SK-N-SH treated with all-trans-retinoic acid at 6 μM for 48 hours (cell line): Measurements from ENCODE around the gene ADAM11.

Experiments
- ARNTL ChIP-seq: fragments of 450-650 bp; formaldehyde crosslinking; IDR thresholded peaks from 2 replicates; pipeline ENCODE4 v1.5.0; 2020; ENCODE audit warnings: low read depth, mild to moderate bottlenecking, moderate library complexity, borderline replicate concordance
- CSDC2 ChIP-seq: fragments of 250-450 bp; sonication (Bioruptor Pico); IDR thresholded peaks from 2 replicates; pipeline ENCODE4 v1.5.0; 2020; ENCODE audit warnings: mild to moderate bottlenecking, moderate library complexity
- GLIS3 ChIP-seq: fragments of 250-450 bp; sonication (Bioruptor Pico); IDR thresholded peaks from 2 replicates; pipeline ENCODE4 v1.5.0; 2020; ENCODE audit warnings: mild to moderate bottlenecking, moderate library complexity
- PATZ1 ChIP-seq: fragments of 250-450 bp; sonication (Bioruptor Pico); IDR thresholded peaks from 2 replicates; pipeline ENCODE4 v1.8.0; 2020; ENCODE audit warnings: mild to moderate bottlenecking, moderate library complexity, borderline replicate concordance
- TCF4 ChIP-seq: fragments of 250-450 bp; sonication (Bioruptor Pico); IDR thresholded peaks from 2 replicates; pipeline ENCODE4 v1.8.0; 2021; ENCODE audit warnings: mild to moderate bottlenecking, moderate library complexity, borderline replicate concordance
- TSHZ2 ChIP-seq: fragments of 250-450 bp; sonication (Bioruptor Pico); IDR thresholded peaks from 2 replicates; pipeline ENCODE4 v1.5.0; 2020; ENCODE audit warnings: mild to moderate bottlenecking, moderate library complexity
- ZFP30 ChIP-seq: fragments of 450-650 bp; formaldehyde crosslinking; IDR thresholded peaks from 2 replicates; pipeline ENCODE4 v1.5.0; 2022; ENCODE audit warnings: mild to moderate bottlenecking, moderate library complexity
- ZNF70 ChIP-seq: fragments of 450-650 bp; formaldehyde crosslinking; IDR thresholded peaks from 2 replicates; pipeline ENCODE4 v1.5.0; 2020; ENCODE audit warnings: mild to moderate bottlenecking, moderate library complexity
- ZNF8 ChIP-seq: fragments of 450-650 bp; formaldehyde crosslinking; IDR thresholded peaks from 2 replicates; pipeline ENCODE4 v1.5.0; 2020; ENCODE audit warnings: mild to moderate bottlenecking, moderate library complexity

- TF ChIP-seq TCF4 (no peak), ARNTL (no peak), GLIS3 (CRISPR knock-in tag) (no peak), ZNF8 (no peak), CSDC2 (CRISPR knock-in tag) (no peak), TSHZ2 (CRISPR knock-in tag) (no peak), PATZ1 (CRISPR knock-in tag) (no peak), ZFP30 (no peak), ZNF70 (CRISPR knock-in tag) (no peak)
Measured at GRCh38 chr17:44736551-44737240, 22.1 kb upstream of the ADAM11 start.
